MM.1S (cell line): ENCODE measurements around the gene GRB10.

Experiments
- EZH2 ChIP-seq: fragments of 300-600 bp; sonication (generic); optimal IDR thresholded peaks from 2 replicates; pipeline ENCODE3; 2017; ENCODE audit warnings: low read depth, mild to moderate bottlenecking, antibody characterized with exemption, low read length, mixed read lengths
- EZH2phosphoT487 ChIP-seq: fragments of 300-600 bp; sonication (generic); IDR thresholded peaks from 2 replicates; pipeline ENCODE4 v1.6.1; 2018; ENCODE audit warnings: antibody characterized with exemption, low read length
- TF ChIP-seq, protein P1 (sequence below): fragments of 300-600 bp; sonication (generic); IDR thresholded peaks from 2 replicates; pipeline ENCODE4 v1.5.1; 2016; ENCODE audit warnings: antibody characterized with exemption, low read length, mixed read lengths

DNA sequence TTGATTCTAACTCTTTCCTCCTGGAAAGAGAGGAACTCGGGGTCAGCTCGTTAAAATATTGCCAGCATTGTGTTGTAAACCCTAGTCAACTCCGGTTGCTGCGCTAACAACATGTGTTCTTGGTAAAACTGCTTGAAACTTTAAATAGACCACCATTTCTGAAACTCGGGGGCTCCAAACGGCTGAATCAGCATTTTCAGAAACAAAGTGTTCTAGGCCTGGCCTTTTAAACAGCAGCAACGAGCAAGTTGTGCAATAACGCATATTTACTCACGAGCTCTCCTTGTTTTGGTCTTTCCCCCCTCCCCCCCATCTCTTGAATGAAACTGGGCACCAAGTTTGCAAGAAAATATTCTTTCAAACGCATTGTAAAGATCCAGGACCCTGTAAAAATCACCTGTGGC lies 9.2 kb upstream of the GRB10 start:
- TF ChIP-seq, protein P1, sequence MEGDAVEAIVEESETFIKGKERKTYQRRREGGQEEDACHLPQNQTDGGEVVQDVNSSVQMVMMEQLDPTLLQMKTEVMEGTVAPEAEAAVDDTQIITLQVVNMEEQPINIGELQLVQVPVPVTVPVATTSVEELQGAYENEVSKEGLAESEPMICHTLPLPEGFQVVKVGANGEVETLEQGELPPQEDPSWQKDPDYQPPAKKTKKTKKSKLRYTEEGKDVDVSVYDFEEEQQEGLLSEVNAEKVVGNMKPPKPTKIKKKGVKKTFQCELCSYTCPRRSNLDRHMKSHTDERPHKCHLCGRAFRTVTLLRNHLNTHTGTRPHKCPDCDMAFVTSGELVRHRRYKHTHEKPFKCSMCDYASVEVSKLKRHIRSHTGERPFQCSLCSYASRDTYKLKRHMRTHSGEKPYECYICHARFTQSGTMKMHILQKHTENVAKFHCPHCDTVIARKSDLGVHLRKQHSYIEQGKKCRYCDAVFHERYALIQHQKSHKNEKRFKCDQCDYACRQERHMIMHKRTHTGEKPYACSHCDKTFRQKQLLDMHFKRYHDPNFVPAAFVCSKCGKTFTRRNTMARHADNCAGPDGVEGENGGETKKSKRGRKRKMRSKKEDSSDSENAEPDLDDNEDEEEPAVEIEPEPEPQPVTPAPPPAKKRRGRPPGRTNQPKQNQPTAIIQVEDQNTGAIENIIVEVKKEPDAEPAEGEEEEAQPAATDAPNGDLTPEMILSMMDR, result no peak
- TF ChIP-seq EZH2 (no peak), EZH2phosphoT487 (no peak)
